ENCODE data around the gene RBPJL.

Gene RBPJL

GRCh38 chr20:45306431-45306982, at the start of gene RBPJL:
RBPJL (plus strand) TSS chr20:45306840; CDS start chr20:45306923, 83 bp downstream.
- peak; percentile 62 for DNase-seq (ENCODE audit: low read depth, low spot score)

DNA sequence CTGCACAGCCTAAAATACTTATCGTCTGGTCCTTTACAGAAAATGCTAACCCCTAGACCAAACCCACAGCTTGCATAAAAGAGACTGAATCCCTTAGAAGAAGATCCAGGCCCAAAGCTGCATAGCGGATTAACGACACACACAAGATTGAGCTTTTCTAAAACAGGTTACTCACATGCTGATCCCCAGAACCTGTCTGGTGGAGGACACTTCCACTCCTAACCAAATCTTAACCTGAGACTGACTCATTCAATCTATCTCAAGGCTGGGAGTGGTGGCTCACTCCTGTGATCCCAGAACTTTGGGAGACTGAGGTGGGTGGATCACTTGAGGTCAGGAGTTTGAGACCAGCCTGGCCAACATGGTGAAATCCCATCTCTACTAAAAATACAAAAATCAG, 49.5 kb upstream of the RBPJL start:
- DNase-seq (ENCODE audit: low read depth, low spot score) = no peak

DNA sequence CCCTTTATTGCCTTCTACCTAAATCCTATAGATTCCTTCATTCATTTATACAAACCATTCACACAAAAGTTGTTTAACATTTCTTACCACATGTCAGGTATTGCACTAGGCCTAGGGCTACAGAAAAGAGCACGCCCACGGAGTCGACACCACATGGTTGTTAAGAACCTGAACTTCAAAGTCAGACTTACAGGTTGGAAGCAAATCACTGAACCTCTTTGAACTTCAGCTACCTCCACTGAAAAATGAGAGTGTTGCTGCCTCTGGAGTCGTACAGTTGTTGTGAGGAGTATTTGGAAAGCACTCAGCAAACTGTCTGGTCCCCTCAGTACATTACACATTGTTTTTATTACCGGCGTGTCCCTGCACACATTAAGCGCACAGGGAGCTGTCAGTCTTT, 48.9 kb upstream of the RBPJL start:
- DNase-seq (ENCODE audit: low read depth, low spot score) = no peak

- DNase-seq (ENCODE audit: low read depth, low spot score) = no peak
Measured at GRCh38 chr20:45258259-45258658, 48.4 kb upstream of the RBPJL start.

GRCh38 chr20:45258664-45259063, 48.0 kb upstream of the RBPJL start:
- peak; percentile 23 for DNase-seq (ENCODE audit: low read depth, low spot score)

DNA sequence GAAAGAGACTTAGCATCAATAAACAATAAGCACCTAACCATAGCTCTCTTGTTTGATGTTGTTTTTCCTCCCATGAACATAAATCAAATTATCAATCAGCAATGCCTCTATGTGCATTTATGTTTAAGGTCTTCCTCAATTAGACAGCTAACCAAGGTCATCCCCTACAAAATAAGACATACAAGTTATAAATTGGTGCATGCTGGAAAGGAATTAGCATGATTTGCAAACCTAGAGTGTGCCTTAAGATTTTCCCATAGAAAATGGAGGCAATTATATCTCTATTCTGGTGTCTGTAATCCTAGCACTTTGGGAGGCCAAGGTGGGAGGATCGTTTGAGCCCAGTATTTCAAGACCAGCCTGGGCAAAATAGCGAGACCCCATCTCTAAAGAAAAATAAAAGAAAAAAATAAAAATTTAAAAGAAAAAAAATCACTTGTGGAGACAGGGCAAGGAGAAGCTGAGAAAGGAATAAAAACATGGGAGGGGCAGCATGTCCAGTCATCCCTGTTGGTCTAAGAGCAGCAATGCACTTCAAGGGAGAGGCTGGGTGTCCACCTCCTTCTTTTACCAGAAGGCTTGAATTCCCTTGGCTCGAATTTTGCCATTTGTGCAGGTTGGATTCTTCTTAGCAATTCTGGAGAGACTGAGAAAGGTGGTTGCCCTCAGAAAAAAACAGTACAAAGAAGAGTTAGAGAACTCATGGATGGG, 42.9 kb upstream of the RBPJL start:
- DNase-seq (ENCODE audit: low read depth, low spot score) = no peak

DNA sequence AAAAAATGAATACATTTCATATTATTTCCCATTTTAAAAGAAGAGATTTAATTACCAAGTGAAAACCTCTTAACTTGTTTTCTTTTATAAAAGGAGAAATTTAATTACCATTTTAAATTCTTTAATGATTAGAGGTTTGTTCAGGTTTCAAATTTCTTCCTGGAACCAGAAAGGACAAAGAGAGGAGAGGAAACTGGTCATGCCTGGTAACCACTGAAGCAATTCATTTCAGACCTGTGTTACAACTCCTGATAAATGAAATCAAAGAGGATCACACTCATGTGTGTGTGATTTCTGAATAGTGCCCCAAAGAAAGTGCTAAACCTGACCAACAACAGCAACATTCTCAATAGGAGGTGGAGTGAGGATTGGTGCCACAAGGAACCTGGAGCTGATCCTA, 39.7 kb upstream of the RBPJL start:
- DNase-seq (ENCODE audit: low read depth, low spot score) = no peak

GRCh38 chr20:45268531-45268930, 38.1 kb upstream of the RBPJL start:
- DNase-seq (ENCODE audit: low read depth, low spot score) = no peak

GRCh38 chr20:45269056-45269455, 37.6 kb upstream of the RBPJL start:
- DNase-seq (ENCODE audit: low read depth, low spot score) = no peak

DNA sequence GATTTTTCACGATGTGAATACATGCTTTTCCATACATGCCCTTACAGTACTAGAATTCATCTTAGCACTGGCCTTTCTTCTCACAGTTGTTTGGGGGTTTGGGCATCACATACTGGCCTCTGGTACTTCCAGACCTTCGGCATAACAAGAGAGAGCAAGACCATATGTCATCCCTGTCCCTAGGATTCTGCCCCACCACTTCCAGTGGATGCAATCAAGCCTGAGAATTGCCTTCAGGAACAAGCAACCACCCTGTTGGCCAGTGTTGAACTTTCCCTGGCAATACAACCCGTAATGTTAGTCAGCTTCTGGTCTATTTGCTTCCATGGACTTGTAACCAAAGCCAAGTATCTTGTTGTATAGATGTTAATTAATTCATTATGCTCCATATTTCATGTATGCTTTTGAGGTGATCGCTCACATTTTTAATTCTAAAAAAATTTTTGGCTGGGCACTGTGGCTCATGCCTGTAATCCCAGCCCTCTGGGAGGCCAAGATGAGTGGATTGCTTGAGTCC, 36.8 kb upstream of the RBPJL start:
- no peak for DNase-seq (ENCODE audit: low read depth, low spot score)

DNA sequence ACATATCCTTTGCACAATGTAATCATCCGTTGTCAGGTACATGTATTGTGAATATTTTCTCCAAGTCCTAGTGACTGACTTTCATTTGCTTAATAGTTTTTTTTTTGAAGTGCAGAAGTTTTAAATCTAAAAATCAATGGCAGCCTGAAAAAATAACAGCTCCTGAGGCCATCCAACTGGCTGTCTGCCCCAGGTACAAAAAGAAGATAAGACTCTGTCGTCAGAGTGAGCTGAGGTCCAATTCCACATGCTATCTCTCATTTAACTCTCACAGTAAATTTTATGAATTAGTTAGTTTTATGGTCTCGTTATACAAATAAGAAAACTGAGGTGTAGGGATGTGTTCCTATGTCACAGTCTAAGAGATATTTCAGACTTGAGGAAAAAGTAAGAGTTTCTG, 31.3 kb upstream of the RBPJL start:
- no peak for DNase-seq (ENCODE audit: low read depth, low spot score)

- DNase-seq (ENCODE audit: low read depth, low spot score) = no peak
Measured at GRCh38 chr20:45279992-45280391, 26.6 kb upstream of the RBPJL start.

DNA sequence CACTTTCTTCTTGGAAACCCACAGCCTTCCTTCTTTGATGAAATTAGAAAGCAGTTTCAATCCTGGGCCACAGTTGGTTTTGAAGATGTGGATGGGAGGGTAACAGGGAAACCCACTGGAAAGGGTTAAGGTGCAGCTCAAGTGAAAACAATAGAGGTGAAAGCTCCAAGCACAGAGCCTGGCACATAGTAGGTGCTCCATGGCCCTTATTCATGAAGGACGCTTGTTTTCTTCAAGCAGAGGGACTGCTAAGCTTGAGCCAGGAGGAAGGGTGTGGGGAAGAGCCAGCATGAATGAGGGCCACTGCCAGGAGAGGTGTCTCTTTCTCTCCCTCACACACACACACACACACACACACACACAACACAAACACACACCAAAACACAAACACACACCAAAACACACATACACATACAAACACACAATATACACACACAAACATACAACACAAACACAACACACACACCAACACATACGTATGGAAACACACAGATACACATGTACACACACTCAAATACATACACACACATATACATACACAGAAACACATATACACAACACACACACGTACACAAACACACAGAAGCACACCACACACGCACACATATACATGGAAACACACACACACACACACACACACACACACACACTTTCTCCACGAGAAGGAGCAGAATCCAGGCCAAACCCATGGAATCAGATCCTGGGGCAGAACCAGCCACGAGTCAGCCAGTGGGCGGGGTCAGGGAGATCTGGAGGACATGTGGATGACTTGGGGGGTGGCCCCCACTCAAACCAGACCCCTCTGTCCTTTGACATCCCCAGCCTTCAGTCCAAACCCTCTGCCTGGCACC, 23.7 kb upstream of the RBPJL start:
- DNase-seq (ENCODE audit: low read depth, low spot score) = no peak

GRCh38 chr20:45283551-45284057, 23.0 kb upstream of the RBPJL start:
- DNase-seq (ENCODE audit: low read depth, low spot score) = no peak

DNA sequence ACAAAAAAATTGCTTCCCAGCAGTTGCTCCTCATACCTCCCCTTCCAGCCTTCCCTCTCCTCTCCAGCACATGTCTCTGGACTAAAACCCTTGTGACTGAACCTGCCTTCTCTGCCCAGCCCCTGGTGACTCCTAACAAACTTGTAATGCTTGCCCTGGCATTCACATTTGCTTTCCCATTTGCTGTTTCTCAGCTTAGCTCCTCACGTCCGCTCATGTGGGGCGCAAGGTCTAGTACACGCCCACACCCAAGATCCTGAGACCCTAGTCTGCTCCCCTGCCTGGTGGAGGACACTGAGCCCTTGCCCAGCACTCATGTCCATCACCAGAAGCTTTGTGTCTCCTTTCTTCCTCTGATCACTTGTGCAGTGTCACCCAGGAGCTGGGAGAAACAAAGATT, 18.3 kb upstream of the RBPJL start:
- no peak for DNase-seq (ENCODE audit: low read depth, low spot score)

- no peak for DNase-seq (ENCODE audit: low read depth, low spot score)
Measured at GRCh38 chr20:45288860-45289259, 17.8 kb upstream of the RBPJL start.

GRCh38 chr20:45289942-45290676, 16.5 kb upstream of the RBPJL start:
- DNase-seq (ENCODE audit: low read depth, low spot score) = no peak

- peak; percentile 94 for DNase-seq (ENCODE audit: low read depth, low spot score)
Measured at GRCh38 chr20:45290677-45291355, 15.8 kb upstream of the RBPJL start.

- no peak for DNase-seq (ENCODE audit: low read depth, low spot score)
Measured at GRCh38 chr20:45291526-45291925, 15.1 kb upstream of the RBPJL start.

DNA sequence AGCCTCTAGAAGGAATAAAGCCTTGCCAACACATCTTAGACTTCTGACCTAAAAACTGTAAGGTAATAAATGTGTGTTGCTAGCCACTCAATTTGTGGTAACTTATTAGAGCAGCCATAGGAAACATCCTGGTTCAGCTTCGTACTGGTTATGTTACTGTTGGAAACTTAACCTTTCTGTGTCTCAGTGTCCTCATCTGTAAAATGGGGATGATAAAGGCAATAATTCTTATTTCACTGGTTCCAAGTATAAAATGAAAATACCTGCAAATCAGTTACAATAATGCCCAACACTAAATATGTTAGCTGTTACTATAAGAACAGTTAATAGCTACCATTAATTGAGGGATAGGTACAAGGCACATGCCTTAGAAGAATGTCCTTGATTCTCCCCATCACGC, 14.3 kb upstream of the RBPJL start:
- no peak for DNase-seq (ENCODE audit: low read depth, low spot score)

All from ELF-1 (cell line).